ENCODE results near the gene PRDM15.

The PRDM15 gene

DNA sequence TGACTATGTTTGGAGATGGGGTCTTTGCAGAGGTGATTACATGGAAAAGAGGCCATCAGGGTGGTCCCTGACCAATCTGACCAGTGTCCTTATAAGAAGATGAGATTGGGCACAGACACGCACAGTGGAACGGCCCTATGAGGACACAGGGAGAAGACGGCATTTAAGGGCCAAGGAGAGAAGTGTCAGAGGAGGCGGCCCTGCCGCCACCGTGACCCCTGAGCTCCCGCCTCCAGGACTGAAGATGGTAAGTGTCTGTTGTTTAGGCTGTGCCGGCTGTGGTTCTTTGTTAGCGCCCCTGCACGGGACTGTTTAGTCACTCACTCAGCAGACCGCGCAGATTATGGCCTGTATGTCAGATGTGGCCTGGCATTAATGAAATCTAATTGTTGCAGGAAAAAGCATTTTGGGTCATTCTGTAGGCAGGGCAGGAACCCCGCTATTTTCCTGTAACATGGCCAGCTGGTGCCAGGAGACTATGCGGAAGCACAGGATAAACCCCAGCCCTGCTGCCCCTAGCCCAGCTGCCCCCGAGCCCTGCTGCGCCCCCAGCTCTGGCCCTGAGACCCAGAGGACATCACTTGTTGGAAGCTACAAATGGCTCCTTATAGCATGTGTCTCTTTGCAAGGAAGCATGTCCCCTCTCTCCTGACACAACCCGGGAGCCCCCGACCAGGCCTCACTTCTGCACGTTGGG is 58.6 kb downstream of the PRDM15 start:
- Histone ChIP-seq H3K79me2 (ENCODE audit: low read length) (no peaks in the 10 kb centered on the region), H3K9me3 (replicated peaks; ENCODE audit: insufficient read depth, low read length) (no peaks in the 10 kb centered on the region), H3K4me1 (ENCODE audit: low read length) (peaks cover 21% of the 10 kb centered on the region), H3K4me3 (ENCODE audit: low read length) (no peak overlapping the region), H3F3A (ENCODE audit: insufficient read depth, low read length) (peaks cover 16% of the 10 kb centered on the region), H3K9me2 (replicated peaks; ENCODE audit: insufficient read depth, low read length) (no peaks in the 10 kb centered on the region), H3K27ac (ENCODE audit: low read length) (no peak overlapping the region), H2AFZ (ENCODE audit: low read length) (no peak overlapping the region), H3K36me3 (replicated peaks; ENCODE audit: insufficient read depth, low read length) (no peaks in the 10 kb centered on the region), H3K4me2 (ENCODE audit: low read depth, low read length) (no peak overlapping the region), H3K27me3 (replicated peaks; ENCODE audit: insufficient read depth, low read length) (no peaks in the 10 kb centered on the region), H4K20me1 (ENCODE audit: insufficient read depth, low read length) (no peaks in the 10 kb centered on the region), H3K9ac (ENCODE audit: low read length) (no peak overlapping the region)
- TF ChIP-seq, protein P1, sequence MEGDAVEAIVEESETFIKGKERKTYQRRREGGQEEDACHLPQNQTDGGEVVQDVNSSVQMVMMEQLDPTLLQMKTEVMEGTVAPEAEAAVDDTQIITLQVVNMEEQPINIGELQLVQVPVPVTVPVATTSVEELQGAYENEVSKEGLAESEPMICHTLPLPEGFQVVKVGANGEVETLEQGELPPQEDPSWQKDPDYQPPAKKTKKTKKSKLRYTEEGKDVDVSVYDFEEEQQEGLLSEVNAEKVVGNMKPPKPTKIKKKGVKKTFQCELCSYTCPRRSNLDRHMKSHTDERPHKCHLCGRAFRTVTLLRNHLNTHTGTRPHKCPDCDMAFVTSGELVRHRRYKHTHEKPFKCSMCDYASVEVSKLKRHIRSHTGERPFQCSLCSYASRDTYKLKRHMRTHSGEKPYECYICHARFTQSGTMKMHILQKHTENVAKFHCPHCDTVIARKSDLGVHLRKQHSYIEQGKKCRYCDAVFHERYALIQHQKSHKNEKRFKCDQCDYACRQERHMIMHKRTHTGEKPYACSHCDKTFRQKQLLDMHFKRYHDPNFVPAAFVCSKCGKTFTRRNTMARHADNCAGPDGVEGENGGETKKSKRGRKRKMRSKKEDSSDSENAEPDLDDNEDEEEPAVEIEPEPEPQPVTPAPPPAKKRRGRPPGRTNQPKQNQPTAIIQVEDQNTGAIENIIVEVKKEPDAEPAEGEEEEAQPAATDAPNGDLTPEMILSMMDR (IDR thresholded peaks at IDR 0.05; ENCODE audit: low read length): no peak
- TF ChIP-seq EZH2 (optimal IDR thresholded peaks at IDR 0.05; ENCODE audit: low read depth, low read length): no peak
- no peak for TF ChIP-seq EZH2phosphoT487 (IDR thresholded peaks at IDR 0.05; ENCODE audit: low read length)
- DNase-seq: no peak

DNA sequence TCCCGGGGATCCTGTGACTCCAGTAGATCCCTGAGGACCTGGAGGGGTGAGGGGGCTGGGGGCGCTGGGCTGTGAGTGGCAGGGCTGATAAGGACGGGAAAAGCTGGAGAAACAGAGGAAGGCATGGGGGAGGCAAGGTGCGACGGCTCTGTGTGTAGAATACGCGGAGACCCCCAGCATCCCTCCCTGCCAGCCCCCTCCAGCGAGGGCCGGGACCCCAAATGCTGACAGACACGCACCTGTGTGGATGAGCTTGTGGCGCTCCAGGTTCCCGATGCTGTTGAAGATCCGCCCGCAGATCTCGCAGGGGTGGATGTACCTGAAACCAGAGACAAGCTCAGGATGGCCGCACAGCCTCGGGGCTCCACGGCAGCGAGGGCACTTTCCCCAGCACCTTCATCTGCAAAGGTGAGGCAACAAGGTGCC is 59.3 kb downstream of the PRDM15 start:
- Histone ChIP-seq H3K27ac (ENCODE audit: low read length) (no peak overlapping the region), H3K9me3 (replicated peaks; ENCODE audit: insufficient read depth, low read length) (no peaks in the 10 kb centered on the region), H3K4me3 (ENCODE audit: low read length) (no peak overlapping the region), H3K9ac (ENCODE audit: low read length) (no peak overlapping the region), H3K4me2 (ENCODE audit: low read depth, low read length) (no peak overlapping the region), H3K27me3 (replicated peaks; ENCODE audit: insufficient read depth, low read length) (no peaks in the 10 kb centered on the region), H3K36me3 (replicated peaks; ENCODE audit: insufficient read depth, low read length) (no peaks in the 10 kb centered on the region), H4K20me1 (ENCODE audit: insufficient read depth, low read length) (no peaks in the 10 kb centered on the region), H3K9me2 (replicated peaks; ENCODE audit: insufficient read depth, low read length) (no peaks in the 10 kb centered on the region), H3K4me1 (ENCODE audit: low read length) (peaks cover 21% of the 10 kb centered on the region), H3K79me2 (ENCODE audit: low read length) (no peaks in the 10 kb centered on the region), H3F3A (ENCODE audit: insufficient read depth, low read length) (peaks cover 16% of the 10 kb centered on the region), H2AFZ (ENCODE audit: low read length) (no peak overlapping the region)
- DNase-seq: no peak
- TF ChIP-seq, protein P1 (IDR thresholded peaks at IDR 0.05; ENCODE audit: low read length): no peak
- TF ChIP-seq EZH2phosphoT487 (IDR thresholded peaks at IDR 0.05; ENCODE audit: low read length) (no peak), EZH2 (optimal IDR thresholded peaks at IDR 0.05; ENCODE audit: low read depth, low read length) (no peak)

DNA sequence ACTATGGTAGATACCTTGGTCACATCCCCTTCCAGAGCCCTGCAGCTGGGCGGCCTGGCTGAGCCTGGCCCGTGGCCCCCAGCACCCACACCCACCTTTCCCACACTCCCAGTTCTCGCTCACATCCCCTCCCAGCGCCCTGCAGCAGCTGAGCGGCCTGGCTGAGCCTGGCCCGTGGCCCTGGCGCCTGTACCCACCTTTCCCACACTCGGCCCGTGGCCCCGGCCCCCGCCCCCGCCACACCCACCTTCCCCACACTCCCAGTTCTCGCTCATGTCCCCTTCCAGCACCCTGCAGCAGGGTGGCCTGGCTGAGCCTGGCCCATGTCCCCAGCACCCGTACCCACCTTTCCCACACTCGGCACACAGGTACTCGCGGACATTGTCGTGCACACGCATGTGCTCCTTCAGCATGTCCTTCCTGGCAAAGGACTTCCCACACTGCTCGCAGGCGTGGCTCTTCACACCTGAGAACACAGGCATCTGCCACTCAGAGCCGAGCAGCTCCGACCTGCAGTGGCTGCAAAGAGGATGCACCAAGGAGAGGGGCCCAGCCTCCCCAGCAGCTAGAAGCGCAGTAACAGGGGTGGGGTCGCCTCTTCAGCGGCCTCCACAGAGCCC is 59.8 kb downstream of the PRDM15 start:
- Histone ChIP-seq H3K9ac (ENCODE audit: low read length) (no peak overlapping the region), H3K4me2 (ENCODE audit: low read depth, low read length) (no peak overlapping the region), H3F3A (ENCODE audit: insufficient read depth, low read length) (peaks cover 16% of the 10 kb centered on the region), H4K20me1 (ENCODE audit: insufficient read depth, low read length) (no peaks in the 10 kb centered on the region), H2AFZ (ENCODE audit: low read length) (no peak overlapping the region), H3K9me2 (replicated peaks; ENCODE audit: insufficient read depth, low read length) (no peaks in the 10 kb centered on the region), H3K27ac (ENCODE audit: low read length) (no peak overlapping the region), H3K4me1 (ENCODE audit: low read length) (peaks cover 17% of the 10 kb centered on the region), H3K36me3 (replicated peaks; ENCODE audit: insufficient read depth, low read length) (no peaks in the 10 kb centered on the region), H3K79me2 (ENCODE audit: low read length) (no peaks in the 10 kb centered on the region), H3K27me3 (replicated peaks; ENCODE audit: insufficient read depth, low read length) (no peaks in the 10 kb centered on the region), H3K9me3 (replicated peaks; ENCODE audit: insufficient read depth, low read length) (no peaks in the 10 kb centered on the region), H3K4me3 (ENCODE audit: low read length) (no peak overlapping the region)
- TF ChIP-seq EZH2 (optimal IDR thresholded peaks at IDR 0.05; ENCODE audit: low read depth, low read length): no peak
- TF ChIP-seq, protein P1 (IDR thresholded peaks at IDR 0.05; ENCODE audit: low read length): no peak
- TF ChIP-seq EZH2phosphoT487 (IDR thresholded peaks at IDR 0.05; ENCODE audit: low read length): no peak
- DNase-seq: no peak
